ENCODE data around the gene CUEDC1. TPM values are rescaled to one million over a fixed set of nuclear protein-coding genes. Genes with fewer than 3 reads are reported as not detected.

The CUEDC1 gene, protein sequence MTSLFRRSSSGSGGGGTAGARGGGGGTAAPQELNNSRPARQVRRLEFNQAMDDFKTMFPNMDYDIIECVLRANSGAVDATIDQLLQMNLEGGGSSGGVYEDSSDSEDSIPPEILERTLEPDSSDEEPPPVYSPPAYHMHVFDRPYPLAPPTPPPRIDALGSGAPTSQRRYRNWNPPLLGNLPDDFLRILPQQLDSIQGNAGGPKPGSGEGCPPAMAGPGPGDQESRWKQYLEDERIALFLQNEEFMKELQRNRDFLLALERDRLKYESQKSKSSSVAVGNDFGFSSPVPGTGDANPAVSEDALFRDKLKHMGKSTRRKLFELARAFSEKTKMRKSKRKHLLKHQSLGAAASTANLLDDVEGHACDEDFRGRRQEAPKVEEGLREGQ
- 17.1 and 25.7 TPM in 2 replicates for total RNA-seq (ENCODE audit: low replicate concordance)

DNA sequence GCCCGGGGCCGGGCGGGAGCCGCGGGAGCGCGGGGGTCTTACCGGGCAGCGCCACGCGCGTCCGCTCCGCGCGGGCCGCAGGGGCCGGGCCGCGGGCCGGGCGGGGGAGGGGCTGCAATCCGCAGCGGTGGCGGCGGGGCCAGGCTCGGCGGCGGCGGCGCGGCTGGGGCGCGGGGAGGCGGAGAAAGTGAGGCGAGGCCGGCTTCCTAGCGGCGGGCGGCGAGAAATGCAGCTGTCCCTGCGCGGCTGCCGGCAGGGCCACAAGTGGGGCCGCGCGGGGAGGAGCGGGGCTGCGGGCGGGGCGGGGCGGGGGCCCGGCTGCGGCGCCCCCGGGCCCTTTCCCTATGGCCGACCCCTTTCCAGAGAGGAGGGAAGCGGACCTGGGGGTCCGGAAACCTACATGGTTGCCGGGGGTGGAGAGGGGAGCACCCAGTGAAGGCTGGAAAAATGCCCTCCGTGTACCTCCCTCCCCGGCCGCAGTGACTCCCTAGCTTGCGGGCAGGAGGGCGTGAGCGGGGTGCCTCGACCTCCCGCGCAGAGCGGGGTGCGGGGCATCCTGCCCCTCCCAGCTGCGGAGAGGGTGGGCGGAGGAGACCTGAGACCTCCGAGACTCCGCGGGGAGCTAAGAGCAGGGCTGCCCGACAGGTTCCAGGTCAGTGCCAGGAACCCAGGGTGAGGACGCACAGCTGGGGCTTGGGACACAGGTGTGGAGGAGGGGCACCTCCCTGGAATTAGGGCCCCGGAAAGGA lies at the start of gene CUEDC1:
Gene CUEDC1, minus strand, starts transcription at position 230 of the 749 bp plus-strand sequence. CDS start 69,848 bp downstream, outside the sequence.
- peak within 1 kb of the TSS; percentile 78 for H3K4me3 ChIP-seq (ENCODE audit: low read depth, low read length)
- peak; percentile 44 for DNase-seq (ENCODE audit: low read depth)
- TF ChIP-seq, protein P1, sequence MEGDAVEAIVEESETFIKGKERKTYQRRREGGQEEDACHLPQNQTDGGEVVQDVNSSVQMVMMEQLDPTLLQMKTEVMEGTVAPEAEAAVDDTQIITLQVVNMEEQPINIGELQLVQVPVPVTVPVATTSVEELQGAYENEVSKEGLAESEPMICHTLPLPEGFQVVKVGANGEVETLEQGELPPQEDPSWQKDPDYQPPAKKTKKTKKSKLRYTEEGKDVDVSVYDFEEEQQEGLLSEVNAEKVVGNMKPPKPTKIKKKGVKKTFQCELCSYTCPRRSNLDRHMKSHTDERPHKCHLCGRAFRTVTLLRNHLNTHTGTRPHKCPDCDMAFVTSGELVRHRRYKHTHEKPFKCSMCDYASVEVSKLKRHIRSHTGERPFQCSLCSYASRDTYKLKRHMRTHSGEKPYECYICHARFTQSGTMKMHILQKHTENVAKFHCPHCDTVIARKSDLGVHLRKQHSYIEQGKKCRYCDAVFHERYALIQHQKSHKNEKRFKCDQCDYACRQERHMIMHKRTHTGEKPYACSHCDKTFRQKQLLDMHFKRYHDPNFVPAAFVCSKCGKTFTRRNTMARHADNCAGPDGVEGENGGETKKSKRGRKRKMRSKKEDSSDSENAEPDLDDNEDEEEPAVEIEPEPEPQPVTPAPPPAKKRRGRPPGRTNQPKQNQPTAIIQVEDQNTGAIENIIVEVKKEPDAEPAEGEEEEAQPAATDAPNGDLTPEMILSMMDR (IDR thresholded peaks at IDR 0.05; ENCODE audit: insufficient read depth, low read length) = peak; percentile 54

DNA sequence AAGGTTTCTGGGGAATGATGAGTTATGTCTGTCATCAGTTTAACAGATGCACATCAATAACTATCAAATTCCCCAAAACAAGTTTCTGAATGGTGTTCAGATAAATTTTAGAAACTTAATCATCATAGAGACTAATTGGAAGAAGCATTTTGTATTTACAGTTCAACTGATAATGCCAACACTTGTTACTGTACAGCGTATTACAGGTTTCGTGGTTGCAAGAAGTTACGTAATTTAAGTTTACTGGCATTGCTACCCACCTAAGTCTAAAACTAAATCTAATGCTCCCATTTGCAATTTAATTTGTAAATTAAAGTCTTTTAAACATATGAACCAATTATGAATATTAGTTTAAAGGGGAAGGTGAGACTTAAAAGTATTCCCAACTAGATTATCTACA lies 48.8 kb upstream of the CUEDC1 start:
- no peak for DNase-seq (ENCODE audit: low read depth)
- no peak overlapping the region for H3K4me3 ChIP-seq (ENCODE audit: low read depth, low read length)
- TF ChIP-seq, protein P1 (IDR thresholded peaks at IDR 0.05; ENCODE audit: insufficient read depth, low read length) = no peak

DNA sequence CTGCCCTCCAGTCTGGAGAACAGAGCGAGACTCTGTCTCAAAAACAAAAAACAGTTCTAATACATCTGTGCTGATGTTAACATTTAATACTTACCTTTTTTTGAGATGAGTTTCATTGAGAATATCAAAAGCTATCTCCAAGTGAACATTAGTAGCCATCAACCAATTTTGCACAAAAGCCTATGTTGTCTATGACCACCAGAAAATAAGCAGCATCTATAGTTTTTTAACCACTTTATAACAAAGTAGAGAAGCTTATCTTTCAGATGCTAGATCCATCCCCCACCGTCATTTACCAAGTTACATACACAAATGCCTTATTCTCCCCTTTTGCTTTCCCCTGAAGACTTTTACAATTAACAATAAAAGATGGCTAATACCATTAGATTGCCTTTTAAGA lies 47.8 kb upstream of the CUEDC1 start:
- DNase-seq (ENCODE audit: low read depth) = no peak
- TF ChIP-seq, protein P1 (IDR thresholded peaks at IDR 0.05; ENCODE audit: insufficient read depth, low read length) = no peak
- H3K4me3 ChIP-seq (ENCODE audit: low read depth, low read length) = no peak overlapping the region

DNA sequence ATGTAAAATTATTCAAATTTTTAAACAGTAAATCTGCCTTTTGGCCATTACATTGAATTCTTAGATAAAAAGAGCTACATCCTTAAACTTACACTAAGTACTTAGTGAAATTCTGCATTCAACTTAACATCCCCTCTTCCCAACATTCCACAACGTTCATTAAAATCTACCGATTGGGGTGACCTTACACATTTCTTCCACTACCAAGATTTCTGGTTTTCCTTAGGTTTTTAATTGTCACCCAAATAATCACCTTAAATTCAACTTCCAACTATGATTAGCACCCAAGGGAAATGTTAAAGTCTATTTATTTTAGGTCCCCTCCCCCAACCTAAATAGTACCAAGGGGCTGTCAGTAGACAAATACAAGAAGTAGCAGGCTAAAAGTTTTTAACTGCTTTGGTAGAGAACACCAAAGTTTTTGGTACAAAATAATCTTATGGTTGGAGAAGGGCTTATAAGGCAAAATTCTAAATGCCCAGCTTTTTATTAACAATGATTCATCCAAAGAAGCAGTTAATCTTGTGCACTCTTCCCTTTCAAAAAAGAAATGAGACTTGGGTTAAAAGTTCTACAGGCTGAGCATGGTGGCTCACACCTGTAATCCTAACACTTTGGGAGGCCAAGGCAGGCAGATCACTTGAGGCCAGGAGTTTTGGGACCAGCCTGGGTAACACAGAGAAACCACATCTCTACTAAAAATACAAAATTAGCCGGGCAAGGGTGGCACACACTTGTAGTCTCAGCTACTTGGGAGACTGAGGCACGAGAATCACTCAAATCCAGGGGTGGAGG lies 47.1 kb upstream of the CUEDC1 start:
- TF ChIP-seq, protein P1 (IDR thresholded peaks at IDR 0.05; ENCODE audit: insufficient read depth, low read length) = peak; percentile 28
- DNase-seq (ENCODE audit: low read depth) = no peak
- no peak overlapping the region for H3K4me3 ChIP-seq (ENCODE audit: low read depth, low read length)

DNA sequence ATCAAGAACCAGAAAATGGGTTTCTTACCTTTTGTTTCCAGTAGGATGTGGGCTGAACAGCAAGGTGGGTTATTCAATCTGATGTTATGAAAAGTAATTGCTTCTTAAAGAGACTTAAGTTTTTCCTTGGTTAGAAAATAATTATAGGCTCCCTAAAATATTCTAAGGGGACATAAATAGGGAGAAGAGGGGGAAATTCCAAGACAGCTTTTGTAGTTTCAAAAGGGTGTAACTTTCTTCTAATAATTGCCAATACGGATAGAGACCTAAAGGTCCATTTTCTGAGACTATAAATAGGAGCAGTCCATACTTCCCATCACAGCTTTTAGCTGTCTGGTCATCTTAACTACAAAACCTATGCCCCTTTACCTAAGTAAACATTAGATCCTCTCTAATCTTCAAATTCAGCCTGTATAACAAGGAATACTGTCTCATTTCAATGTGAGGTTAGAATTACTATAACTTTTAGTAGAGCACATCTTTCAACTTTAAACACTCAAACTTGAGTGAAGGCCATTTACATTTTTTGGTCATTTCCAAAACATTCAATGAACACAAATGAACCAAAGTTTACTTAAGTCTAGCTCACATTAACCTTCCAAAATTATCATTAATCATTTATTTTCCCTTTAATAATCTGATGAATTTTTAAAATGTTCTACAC lies 46.4 kb upstream of the CUEDC1 start:
- TF ChIP-seq, protein P1 (IDR thresholded peaks at IDR 0.05; ENCODE audit: insufficient read depth, low read length) = no peak
- no peak overlapping the region for H3K4me3 ChIP-seq (ENCODE audit: low read depth, low read length)
- no peak for DNase-seq (ENCODE audit: low read depth)

DNA sequence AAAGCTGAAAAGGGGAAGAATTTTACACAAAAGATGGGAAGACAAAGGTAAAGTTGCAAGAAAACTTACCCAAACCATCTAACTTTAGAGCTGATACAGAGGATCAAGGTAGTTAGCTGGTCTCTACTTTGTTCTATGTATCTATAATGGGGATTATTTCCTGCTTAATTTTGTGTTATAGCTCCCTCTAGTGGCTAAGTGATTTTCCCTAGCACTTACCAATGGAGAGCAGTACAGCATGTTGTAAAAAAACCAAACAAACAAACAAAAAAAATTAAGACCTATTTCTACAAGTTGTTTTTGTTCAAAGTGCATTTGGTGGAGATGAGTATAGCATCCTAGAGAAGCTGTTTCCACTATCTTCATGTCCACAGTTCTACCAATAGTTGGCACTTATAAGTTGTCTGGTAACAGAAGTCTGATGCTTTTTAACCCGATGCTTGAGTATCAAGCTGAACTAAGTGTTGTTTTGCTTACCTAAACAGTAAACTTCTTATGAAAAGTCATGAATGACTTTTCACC lies 44.3 kb upstream of the CUEDC1 start:
- DNase-seq (ENCODE audit: low read depth) = peak; percentile 89
- TF ChIP-seq, protein P1 (IDR thresholded peaks at IDR 0.05; ENCODE audit: insufficient read depth, low read length) = peak; percentile 80
- no peak overlapping the region for H3K4me3 ChIP-seq (ENCODE audit: low read depth, low read length)
